IMR-90 (cell line): ENCODE data around the gene TOM1. TPM values are rescaled to one million over a fixed set of nuclear protein-coding genes. Genes with fewer than 3 reads are reported as not detected.
A peak's percentile ranks its signal among the peaks of the same experiment; 100 is the strongest.

ENCODE experiments used
- ATAC-seq: fragments of 200-7000 bp; cut with Tn5 transposase; 2 replicates; pipeline ENCODE4 v1.9.1; 2020; ENCODE audit warnings: low read depth, mild to moderate bottlenecking, moderate library complexity
- BruUV-seq: library from RNA; stranded (reverse); fragments of 400-500 nt; replicated peaks from 2 replicates; lab custom pipeline; 2021; lab: Mats Ljungman, UMichigan
- CTCF ChIA-PET: fragments of 300-600 bp; formaldehyde crosslinking; extraction: SDS; loops from one replicate; lab custom pipeline; 2021; ENCODE audit warnings: antibody characterized with exemption; lab: Yijun Ruan, JAX
- POLR2A ChIA-PET: fragments of 300-600 bp; sonication (Branson Sonifier 250); formaldehyde crosslinking; loops from one replicate; lab custom pipeline; 2022; ENCODE audit warnings: antibody characterized with exemption; ENCODE audit not compliant: unreplicated experiment; lab: Charles Lee
- DNase-seq: peaks from one replicate; pipeline ENCODE4 v3.0.0; 2013
- H2AFZ ChIP-seq: replicated peaks from 2 replicates; pipeline ENCODE3; 2013; ENCODE audit warnings: low read length, mild to moderate bottlenecking; ENCODE audit not compliant: poor library complexity
- H2AK5ac ChIP-seq: 2 replicates; pipeline ENCODE4 v1.6.1; 2013; ENCODE audit warnings: low read depth, low read length, inconsistent platforms
- H2AK9ac ChIP-seq: replicated peaks from 2 replicates; pipeline ENCODE3; 2013; ENCODE audit warnings: mild to moderate bottlenecking, low read depth, low read length, moderate library complexity; ENCODE audit not compliant: poor library complexity
- H2BK120ac ChIP-seq: 2 replicates; pipeline ENCODE4 v1.6.1; 2013; ENCODE audit warnings: low read depth, low read length, inconsistent platforms
- H2BK15ac ChIP-seq: 3 replicates; pipeline ENCODE4 v1.6.1; 2013; ENCODE audit warnings: low read depth, low read length, inconsistent platforms
- H2BK20ac ChIP-seq: 2 replicates; pipeline ENCODE4 v1.6.1; 2013; ENCODE audit warnings: low read depth, mild to moderate bottlenecking, inconsistent platforms, low read length, moderate library complexity
- H2BK5ac ChIP-seq: 2 replicates; pipeline ENCODE4 v1.6.1; 2013; ENCODE audit warnings: mild to moderate bottlenecking, low read depth, low read length, inconsistent platforms; ENCODE audit not compliant: poor library complexity, severe bottlenecking
- H3K14ac ChIP-seq: replicated peaks from 2 replicates; pipeline ENCODE4 v1.6.1; 2013; ENCODE audit warnings: low read depth, low read length, inconsistent platforms
- H3K18ac ChIP-seq: 2 replicates; pipeline ENCODE4 v1.6.1; 2013; ENCODE audit warnings: low read depth, low read length, control low read depth
- H3K23ac ChIP-seq: 2 replicates; pipeline ENCODE4 v1.6.1; 2013; ENCODE audit warnings: low read depth, low read length, inconsistent platforms
- H3K27ac ChIP-seq: 2 replicates; pipeline ENCODE4 v1.5.1; 2013; ENCODE audit warnings: mild to moderate bottlenecking, control low read depth, low read length; ENCODE audit not compliant: insufficient read depth
- H3K27me3 ChIP-seq: 2 replicates; pipeline ENCODE4 v1.6.1; 2013; ENCODE audit warnings: low read length; ENCODE audit not compliant: control insufficient read depth, insufficient read depth
- H3K36me3 ChIP-seq: 2 replicates; pipeline ENCODE4 v1.6.1; 2013; ENCODE audit warnings: low read length, mixed read lengths; ENCODE audit not compliant: control insufficient read depth, insufficient read depth
- H3K4ac ChIP-seq: 2 replicates; pipeline ENCODE4 v1.6.1; 2013; ENCODE audit warnings: low read depth, low read length, inconsistent platforms
- H3K4me1 ChIP-seq: 2 replicates; pipeline ENCODE4 v1.6.1; 2013; ENCODE audit warnings: low read length, mixed read lengths; ENCODE audit not compliant: control insufficient read depth, insufficient read depth
- H3K4me2 ChIP-seq: 2 replicates; pipeline ENCODE4 v1.6.1; 2013; ENCODE audit warnings: low read depth, mild to moderate bottlenecking, control low read depth, low read length, moderate library complexity
- H3K4me3 ChIP-seq: 2 replicates; pipeline ENCODE4 v1.5.1; 2013; ENCODE audit warnings: low read depth, mild to moderate bottlenecking, control low read depth, low read length, moderate library complexity; ENCODE audit not compliant: insufficient read depth
- H3K56ac ChIP-seq: 2 replicates; pipeline ENCODE4 v1.6.1; 2013; ENCODE audit warnings: low read length, inconsistent platforms; ENCODE audit not compliant: insufficient read depth; ENCODE audit errors: extremely low read depth
- H3K79me1 ChIP-seq, 2 experiments: 2 replicates each; pipeline ENCODE4 v1.6.1; 2013; ENCODE audit warnings: low read length in 2 of 2, inconsistent platforms in 1 of 2, low read depth in 1 of 2
- H3K9ac ChIP-seq: 2 replicates; pipeline ENCODE4 v1.6.1; 2013; ENCODE audit warnings: low read depth, low read length, control low read depth
- H3K9me1 ChIP-seq: 2 replicates; pipeline ENCODE4 v1.6.1; 2013; ENCODE audit warnings: low read length, inconsistent platforms; ENCODE audit not compliant: insufficient read depth
- H3K9me3 ChIP-seq: 2 replicates; pipeline ENCODE4 v1.6.1; 2013; ENCODE audit warnings: low read length; ENCODE audit not compliant: control insufficient read depth, insufficient read depth
- H4K20me1 ChIP-seq: 2 replicates; pipeline ENCODE4 v1.6.1; 2013; ENCODE audit warnings: low read length, inconsistent platforms; ENCODE audit not compliant: insufficient read depth
- H4K5ac ChIP-seq: 2 replicates; pipeline ENCODE4 v1.6.1; 2013; ENCODE audit warnings: mild to moderate bottlenecking, low read depth, low read length, control low read depth
- H4K8ac ChIP-seq, 2 experiments: 2 replicates each; pipeline ENCODE4 v1.6.1; 2013; ENCODE audit warnings: low read depth in 2 of 2, low read length in 2 of 2, control low read depth in 1 of 2, inconsistent platforms in 1 of 2
- H4K91ac ChIP-seq: 2 replicates; pipeline ENCODE4 v1.6.1; 2013; ENCODE audit warnings: low read depth, low read length, inconsistent platforms; ENCODE audit not compliant: insufficient read depth
- CEBPB ChIP-seq: IDR thresholded peaks from 2 replicates; pipeline ENCODE4 v1.6.1; 2012; ENCODE audit warnings: low read depth, low read length, improper control_type of control experiment
- NFE2L2 ChIP-seq: fragments of 150-350 bp; IDR thresholded peaks from 2 replicates; pipeline ENCODE4 v1.6.1; 2016; ENCODE audit warnings: low read depth, mild to moderate bottlenecking, low read length
- RCOR1 ChIP-seq: IDR thresholded peaks from 2 replicates; pipeline ENCODE4 v1.6.1; 2012; ENCODE audit warnings: mild to moderate bottlenecking, low read length, improper control_type of control experiment; ENCODE audit not compliant: insufficient replicate concordance
- SMC3 ChIP-seq: fragments of 150-350 bp; IDR thresholded peaks from 2 replicates; pipeline ENCODE4 v1.6.1; 2016; ENCODE audit warnings: low read depth, mild to moderate bottlenecking, antibody characterized with exemption, low read length, moderate library complexity
- WGBS, 2 experiments: methylation state at CpG; one replicate each; pipeline versions ENCODE4 v1.1.5 to v1.1.7; 2013; ENCODE audit warnings: missing lambda C conversion rate in 2 of 2; ENCODE audit not compliant: insufficient read length in 1 of 2; ENCODE audit errors: extremely low coverage in 2 of 2; 5-methylcytosine and 5-hydroxymethylcytosine counted together
- dilution Hi-C: fragments of 300-500 bp; cut with HindIII; formaldehyde crosslinking; loops from one replicate; pipeline ENCODE4 v1.14.3; 2018; ENCODE audit warnings: low sequenced_read_pairs; ENCODE audit not compliant: unreplicated experiment
- in situ Hi-C: fragments of 300-500 bp; cut with MboI; formaldehyde crosslinking; loops from 3 replicates; pipeline ENCODE4 v1.14.3; 2019; ENCODE audit warnings: low sequenced_read_pairs, inconsistent platforms, mixed read lengths
- intact Hi-C: fragments of 100-400 bp; cut with micrococcal nuclease; formaldehyde crosslinking; loops from 2 replicates; pipeline ENCODE4 v1.10.0; 2022
- polyA plus RNA-seq, 3 experiments: library from polyadenylated mRNA; depleted of rRNA; stranded (reverse); fragments of >200 nt; gene quantifications; 2 replicates each; pipeline ENCODE4 v1.2.3, GENCODE V29; 2012; ENCODE audit warnings: low replicate concordance in 1 of 3
- total RNA-seq: library from RNA; depleted of rRNA; stranded (reverse); fragments of >200 nt; gene quantifications from 2 replicates; pipeline ENCODE4 v1.2.3, GENCODE V29; 2012

TOM1 gene
- total and polyA plus RNA-seq, 2 of the 4 experiments (the other 2 are of a cell fraction) = 38.0 to 46.4 TPM

DNA sequence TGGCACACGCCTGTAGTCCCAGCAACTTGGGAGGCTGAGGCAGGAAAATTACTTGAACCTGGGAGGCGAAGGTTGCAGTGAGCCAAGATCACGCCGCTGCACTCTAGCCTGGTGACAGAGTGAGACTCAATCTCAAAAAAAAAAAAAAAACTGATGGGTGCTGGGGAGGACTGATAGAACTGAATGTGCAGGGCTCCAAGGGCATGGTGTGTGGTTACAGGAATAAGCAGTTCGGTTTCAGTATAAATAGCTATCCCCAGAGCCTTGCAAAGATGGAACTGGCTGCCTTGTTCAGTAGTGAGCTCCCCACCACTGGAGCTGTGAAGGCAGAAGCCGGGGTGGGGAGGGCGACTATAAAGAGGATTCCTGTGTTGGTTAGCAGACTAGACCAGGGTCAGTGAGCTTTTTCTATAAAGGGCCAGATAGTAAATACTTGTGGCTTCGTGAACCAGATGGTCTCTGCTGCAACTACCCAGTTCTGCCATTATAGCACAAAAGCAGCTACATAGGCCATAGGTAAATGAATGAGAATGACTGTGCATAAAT lies 5.9 kb downstream of the TOM1 start:
- no peak overlapping the region for H3K27ac ChIP-seq
- ATAC-seq = no peak
- CTCF ChIA-PET = no interaction called here

More for the DNA sequence above, 5.9 kb downstream of the TOM1 start:
- intact Hi-C loops = no loop called here
- Histone ChIP-seq H2AK9ac (no peak overlapping the region), H3K9me1 (peaks cover 23% of the 10 kb centered on the region), H4K20me1 (peaks cover 32% of the 10 kb centered on the region), H3K27me3 (no peaks in the 10 kb centered on the region), H2BK5ac (no peak overlapping the region), H3K23ac (no peak overlapping the region), H2BK15ac (no peak overlapping the region), H3K14ac (no peak overlapping the region), H2AK5ac (0 out of 2 replicates have a peak overlapping the region, but pooled peaks have one; percentile 24), H4K91ac (no peak overlapping the region), H4K8ac (no peak overlapping the region), H3K4me1 (peaks cover 14% of the 10 kb centered on the region), H3K9ac (no peak overlapping the region), H3K36me3 (peaks cover 5% of the 10 kb centered on the region; the same call in 1 of the 2 replicates), H3K18ac (no peak overlapping the region), H3K9me3 (no peaks in the 10 kb centered on the region), H2BK20ac (no peak overlapping the region), H3K4ac (no peak overlapping the region), H3K79me1 (peaks cover 27 to 85% of the 10 kb centered on the region in 2 experiments), H2AFZ (no peak overlapping the region), H3K56ac (no peak overlapping the region), H4K5ac (no peak overlapping the region), H3K4me2 (no peak overlapping the region), H3K4me3 (no peak overlapping the region), H2BK120ac (no peak overlapping the region)
- no TSS peak for BruUV-seq
- WGBS, 2 experiments = no CpG with 5 or more reads among the region's 8 CpGs
- dilution Hi-C loops = no loop called here
- TF ChIP-seq NFE2L2 (peak; percentile 50; the same call in 1 of the 2 replicates), SMC3 (no peak), CEBPB (no peak), RCOR1 (no peak)
- DNase-seq = no peak
- POLR2A ChIA-PET = no interaction called here
- in situ Hi-C loops = loop anchor here (25.0 kb wide), 1 partner anchor 1207 kb away; the partner anchor contains the start of gene FOXRED2
